GM08714 (cell line): Measurements from ENCODE around the gene DUOX2.

ENCODE experiments used
- H3K4me3 ChIP-seq: fragments of 200-500 bp; sonication (Bioruptor generic); 2 replicates; pipeline ENCODE4 v1.5.1; 2014; ENCODE audit warnings: mild to moderate bottlenecking, low read length, inconsistent platforms
- ZNF274 ChIP-seq: IDR thresholded peaks from 2 replicates; pipeline ENCODE4 v1.6.1; 2012; ENCODE audit warnings: mild to moderate bottlenecking, low read depth, low read length

DUOX2 gene

GRCh38 chr15:45117308-45118130 is 3.5 kb upstream of the DUOX2 start:
- H3K4me3 ChIP-seq: no peak overlapping the region
- TF ChIP-seq ZNF274: no peak

- no peak for TF ChIP-seq ZNF274
- no peak overlapping the region for H3K4me3 ChIP-seq
Observed at GRCh38 chr15:45116482-45117307, 2.7 kb upstream of the DUOX2 start.

- TF ChIP-seq ZNF274: no peak
- H3K4me3 ChIP-seq: no peak overlapping the region
Observed at GRCh38 chr15:45116006-45116481, 2.1 kb upstream of the DUOX2 start.

- TF ChIP-seq ZNF274: no peak
- H3K4me3 ChIP-seq: no peak overlapping the region
Observed at GRCh38 chr15:45115312-45115820, 1.4 kb upstream of the DUOX2 start.

GRCh38 chr15:45114751-45115085 is 746 bp upstream of the DUOX2 start:
- H3K4me3 ChIP-seq: no peak overlapping the region
- no peak for TF ChIP-seq ZNF274

- no peak overlapping the region for H3K4me3 ChIP-seq
- TF ChIP-seq ZNF274: no peak
Observed at GRCh38 chr15:45113380-45113990, 487 bp downstream of the DUOX2 start.

GRCh38 chr15:45112591-45113379 is 1.2 kb downstream of the DUOX2 start:
- no peak overlapping the region for H3K4me3 ChIP-seq
- no peak for TF ChIP-seq ZNF274

GRCh38 chr15:45112143-45112590 is 1.8 kb downstream of the DUOX2 start:
- H3K4me3 ChIP-seq: no peak overlapping the region

GRCh38 chr15:45111390-45112142 is 2.4 kb downstream of the DUOX2 start:
- no peak for TF ChIP-seq ZNF274
- no peak overlapping the region for H3K4me3 ChIP-seq

More at GRCh38 chr15:45112143-45112590, 1.8 kb downstream of the DUOX2 start:
- TF ChIP-seq ZNF274: no peak

GRCh38 chr15:45110256-45110820 is 3.6 kb downstream of the DUOX2 start:
- TF ChIP-seq ZNF274: no peak
- no peak overlapping the region for H3K4me3 ChIP-seq

GRCh38 chr15:45107941-45108630 is 5.9 kb downstream of the DUOX2 start:
- no peak overlapping the region for H3K4me3 ChIP-seq
- TF ChIP-seq ZNF274: no peak
